GM10266 (cell line): ENCODE data around the gene MAN2B2.

Experiments
- DNase-seq: peaks from one replicate; pipeline ENCODE4 v3.0.0; 2012; ENCODE audit errors: extremely low spot score
- CTCF ChIP-seq: IDR thresholded peaks from 2 replicates; pipeline ENCODE4 v1.5.1; 2012; ENCODE audit warnings: mild to moderate bottlenecking, low read depth; ENCODE audit not compliant: control insufficient read depth, insufficient read depth; ENCODE audit errors: missing control alignments

MAN2B2 gene

GRCh38 chr4:6567218-6567617, 7.8 kb upstream of the MAN2B2 start:
- no peak for DNase-seq

GRCh38 chr4:6568148-6568547, 6.8 kb upstream of the MAN2B2 start:
- TF ChIP-seq CTCF, result no peak

More at GRCh38 chr4:6567218-6567617, 7.8 kb upstream of the MAN2B2 start:
- no peak for TF ChIP-seq CTCF

GRCh38 chr4:6568689-6569332, 6.2 kb upstream of the MAN2B2 start:
- no peak for DNase-seq
- no peak for TF ChIP-seq CTCF

More at GRCh38 chr4:6568148-6568547, 6.8 kb upstream of the MAN2B2 start:
- no peak for DNase-seq

- no peak for DNase-seq
- TF ChIP-seq CTCF, result no peak
Observed at GRCh38 chr4:6571608-6572007, 3.4 kb upstream of the MAN2B2 start.

GRCh38 chr4:6573551-6573950, 1.4 kb upstream of the MAN2B2 start:
- DNase-seq, result no peak
- TF ChIP-seq CTCF, result no peak

GRCh38 chr4:6573986-6574746, 823 bp upstream of the MAN2B2 start:
- TF ChIP-seq CTCF, result no peak
- DNase-seq, result no peak

- no peak for TF ChIP-seq CTCF
- DNase-seq, result no peak
Observed at GRCh38 chr4:6575503-6576240, 683 bp downstream of the MAN2B2 start.
